Measurements from ENCODE around the gene HNRNPLL. TPM values are rescaled to one million over a fixed set of nuclear protein-coding genes. Genes with fewer than 3 reads are reported as not detected.

Gene HNRNPLL
- total RNA-seq, 1 experiment from 2014 or later, result 34.6 TPM

Other genes with a start within 250 kb of the HNRNPLL start
- gene ATL2, start 225.7 kb downstream of the HNRNPLL start, total RNA-seq (2014; rRNA removed; shearing (Covaris generic)), result 66.8 and 68.3 TPM in 2 replicates
- gene GALM, start 63.2 kb upstream of the HNRNPLL start, total RNA-seq (2014; rRNA removed; shearing (Covaris generic)), result not detected in 2 replicates
- 298 and 335 TPM in 2 replicates for gene SRSF7, start 148.4 kb upstream of the HNRNPLL start, total RNA-seq (2014; rRNA removed; shearing (Covaris generic))
- gene GEMIN6, start 175.3 kb upstream of the HNRNPLL start, total RNA-seq (2014; rRNA removed; shearing (Covaris generic)), result 52.6 and 80.3 TPM in 2 replicates

Measured in HT1080 (cell line).